Hematopoietic multipotent progenitor cell (in vitro differentiated cells): Measurements from ENCODE around the gene AFAP1L1. TPM values are rescaled to one million over a fixed set of nuclear protein-coding genes. Genes with fewer than 3 reads are reported as not detected.

Source experiments
- DNase-seq, 3 donors: peaks; one replicate each; pipeline ENCODE4 v3.0.0-alpha.2; 2011 to 2015; ENCODE audit warnings: low read depth in 2 of 3, low spot score in 2 of 3
- total RNA-seq: library from RNA; depleted of rRNA; stranded (reverse); fragments of >200 nt; gene quantifications from one replicate; pipeline ENCODE4 v1.2.3, GENCODE V29; 2012

AFAP1L1 gene
- total RNA-seq, 1 donor: 1.9 TPM

- DNase-seq: peak in 1 of 3 donors; percentile 65
Observed at GRCh38 chr5:149367249-149367971, 95.8 kb downstream of the AFAP1L1 start.

- DNase-seq: no peak
Observed at GRCh38 chr5:149367972-149368645, 96.5 kb downstream of the AFAP1L1 start.

- no peak for DNase-seq
Observed at GRCh38 chr5:149370878-149371277, 99.2 kb downstream of the AFAP1L1 start.

GRCh38 chr5:149371296-149371962 lies 99.8 kb downstream of the AFAP1L1 start:
- DNase-seq: peak in 2 of 3 donors; percentile 56 to 71

GRCh38 chr5:149372076-149372795 lies 100.6 kb downstream of the AFAP1L1 start:
- no peak for DNase-seq

GRCh38 chr5:149372932-149373331 lies 101.3 kb downstream of the AFAP1L1 start:
- DNase-seq: no peak

GRCh38 chr5:149374303-149374702 lies 102.6 kb downstream of the AFAP1L1 start:
- DNase-seq: no peak

GRCh38 chr5:149374801-149375200 lies 103.1 kb downstream of the AFAP1L1 start:
- DNase-seq: no peak

- DNase-seq: no peak
Observed at GRCh38 chr5:149375434-149375833, 103.8 kb downstream of the AFAP1L1 start.

GRCh38 chr5:149376104-149376503 lies 104.4 kb downstream of the AFAP1L1 start:
- no peak for DNase-seq

GRCh38 chr5:149376711-149377447 lies 105.2 kb downstream of the AFAP1L1 start:
- DNase-seq: no peak

- DNase-seq: no peak
Observed at GRCh38 chr5:149378241-149378820, 106.7 kb downstream of the AFAP1L1 start.

- DNase-seq: no peak
Observed at GRCh38 chr5:149379177-149379761, 107.6 kb downstream of the AFAP1L1 start, which contains the start of gene IL17B. TSS of gene IL17B (minus strand) at chr5:149379292. CDS start at chr5:149379225, 67 bp downstream.

GRCh38 chr5:149379818-149380374 lies 108.2 kb downstream of the AFAP1L1 start:
- DNase-seq: no peak

- no peak for DNase-seq
Observed at GRCh38 chr5:149380466-149381121, 108.9 kb downstream of the AFAP1L1 start.

GRCh38 chr5:149381261-149381985 lies 109.8 kb downstream of the AFAP1L1 start:
- DNase-seq: no peak

GRCh38 chr5:149381986-149382338 lies 110.3 kb downstream of the AFAP1L1 start:
- peak in 2 of 3 donors; percentile 59 to 76 for DNase-seq
